GM21737 (cell line): ENCODE data around the gene MAD2L1BP.
"Not testable (repeated sequence)": the region's sequence is repeated elsewhere in the genome, so short reads cannot be mapped to it uniquely, and the experiment has no call there.

ENCODE experiments used
- ATAC-seq: cut with Tn5 transposase; IDR thresholded peaks from one replicate; pipeline ENCODE4 v1.9.1; 2021; ENCODE audit warnings: mild to moderate bottlenecking, moderate library complexity; ENCODE audit not compliant: unreplicated experiment

The MAD2L1BP gene

GRCh38 chr6:43625393-43625992, 10.1 kb upstream of the MAD2L1BP start:
- no peak for ATAC-seq

GRCh38 chr6:43627008-43627825, 8.4 kb upstream of the MAD2L1BP start:
- no peak for ATAC-seq

- ATAC-seq, result peak; percentile 16
Measured at GRCh38 chr6:43628393-43629103, 7.1 kb upstream of the MAD2L1BP start.

- ATAC-seq, result peak; percentile 81
Measured at GRCh38 chr6:43629104-43629504, 6.5 kb upstream of the MAD2L1BP start, which contains the start of gene GTPBP2. GTPBP2 (minus strand) TSS chr6:43629264; CDS start chr6:43629162, 102 bp downstream.

GRCh38 chr6:43629505-43630300, 5.9 kb upstream of the MAD2L1BP start:
- peak; percentile 63 for ATAC-seq

GRCh38 chr6:43630980-43631619, 4.5 kb upstream of the MAD2L1BP start:
- ATAC-seq, result no peak

GRCh38 chr6:43633002-43633401, 2.6 kb upstream of the MAD2L1BP start:
- ATAC-seq, result not testable (repeated sequence)

- ATAC-seq, result no peak
Measured at GRCh38 chr6:43634702-43635303, 837 bp upstream of the MAD2L1BP start.

GRCh38 chr6:43636308-43636659, 644 bp downstream of the MAD2L1BP start:
- ATAC-seq, result no peak

- ATAC-seq, result no peak
Measured at GRCh38 chr6:43639984-43640800, 4.6 kb downstream of the MAD2L1BP start.

- ATAC-seq, result peak; percentile 69
Measured at GRCh38 chr6:43644940-43645612, 9.4 kb downstream of the MAD2L1BP start, which contains the start of gene RSPH9. RSPH9 (plus strand) TSS chr6:43645036; CDS start chr6:43645099, 63 bp downstream.

- no peak for ATAC-seq
Measured at GRCh38 chr6:43645613-43645964, 9.9 kb downstream of the MAD2L1BP start.

GRCh38 chr6:43647613-43648012, 12.0 kb downstream of the MAD2L1BP start:
- ATAC-seq, result no peak

- ATAC-seq, result no peak
Measured at GRCh38 chr6:43648248-43648647, 12.6 kb downstream of the MAD2L1BP start.

GRCh38 chr6:43652822-43653221, 17.2 kb downstream of the MAD2L1BP start:
- ATAC-seq, result not testable (repeated sequence)

GRCh38 chr6:43657221-43657802, 21.7 kb downstream of the MAD2L1BP start:
- ATAC-seq, result no peak

- no peak for ATAC-seq
Measured at GRCh38 chr6:43658161-43658560, 22.5 kb downstream of the MAD2L1BP start.

- not testable (repeated sequence) for ATAC-seq
Measured at GRCh38 chr6:43662948-43663347, 27.3 kb downstream of the MAD2L1BP start.
